Naive B cell (primary cell): Measurements from ENCODE around the gene ICA1. TPM values are rescaled to one million over a fixed set of nuclear protein-coding genes. Genes with fewer than 3 reads are reported as not detected.

Experiments used
- ATAC-seq, 2 donors: fragments of 150-1000 bp; cut with Tn5 transposase; 2 replicates each; pipeline ENCODE4 v1.10.0; 2021; ENCODE audit warnings: low read depth in 2 of 2, mild to moderate bottlenecking in 2 of 2, moderate library complexity in 2 of 2
- DNase-seq: peaks from one replicate; pipeline ENCODE4 v3.0.0; 2022
- H3K27ac Mint-ChIP-seq, 6 donors: one replicate each; pipeline ENCODE4 v1.8.0; 2020 to 2022; ENCODE audit warnings: mild to moderate bottlenecking in 6 of 6, mixed read lengths in 6 of 6, moderate library complexity in 5 of 6, inconsistent platforms in 2 of 6
- H3K27me3 Mint-ChIP-seq, 3 donors: one replicate each; pipeline ENCODE4 v1.8.0; 2021 to 2022; ENCODE audit warnings: mixed read lengths in 3 of 3, mild to moderate bottlenecking in 1 of 3
- H3K36me3 Mint-ChIP-seq, 2 donors: one replicate each; pipeline ENCODE4 v1.8.0; 2020 to 2022; ENCODE audit warnings: mixed read lengths in 2 of 2, inconsistent platforms in 1 of 2, mild to moderate bottlenecking in 1 of 2
- H3K4me1 Mint-ChIP-seq, 3 donors: one replicate each; pipeline ENCODE4 v1.8.0; 2020 to 2022; ENCODE audit warnings: mixed read lengths in 3 of 3, inconsistent platforms in 1 of 3, mild to moderate bottlenecking in 1 of 3, moderate library complexity in 1 of 3
- H3K4me3 Mint-ChIP-seq, 8 donors: one replicate each; pipeline ENCODE4 v1.8.0; 2020 to 2022; ENCODE audit warnings: mild to moderate bottlenecking in 8 of 8, mixed read lengths in 8 of 8, moderate library complexity in 8 of 8, inconsistent platforms in 2 of 8
- H3K9me3 Mint-ChIP-seq, 7 donors: one replicate each; pipeline ENCODE4 v1.8.0; 2020 to 2022; ENCODE audit warnings: mixed read lengths in 7 of 7, mild to moderate bottlenecking in 5 of 7, inconsistent platforms in 2 of 7, moderate library complexity in 1 of 7
- polyA plus RNA-seq, 6 donors: library from polyadenylated mRNA; unstranded; fragments of 300-500 nt; fragmentation: Illumina TruSeq; gene quantifications; one replicate each; pipeline ENCODE4 v1.2.3, GENCODE V29; 2021; ENCODE audit warnings: low read depth in 6 of 6

ICA1 gene
- polyA plus RNA-seq, 6 donors from 2014 or later = 0.13 to 0.22 (median 0.19) TPM; not detected in 2

- ATAC-seq = no peak
- H3K4me1 Mint-ChIP-seq = no peaks in the 10 kb centered on the region
- no peaks in the 10 kb centered on the region for H3K27me3 Mint-ChIP-seq
- peak overlapping the region in 1 of 6 donors; percentile 15 for H3K27ac Mint-ChIP-seq
- no peak for DNase-seq
- no peaks in the 10 kb centered on the region for H3K9me3 Mint-ChIP-seq
- H3K36me3 Mint-ChIP-seq = no peaks in the 10 kb centered on the region
- no peak overlapping the region for H3K4me3 Mint-ChIP-seq
Observed at GRCh38 chr7:8213381-8213780, 48.6 kb downstream of the ICA1 start.

GRCh38 chr7:8212638-8213037 is 49.3 kb downstream of the ICA1 start:
- no peaks in the 10 kb centered on the region for H3K36me3 Mint-ChIP-seq
- DNase-seq = no peak
- no peak overlapping the region for H3K4me3 Mint-ChIP-seq
- no peak for ATAC-seq
- no peaks in the 10 kb centered on the region for H3K27me3 Mint-ChIP-seq
- no peaks in the 10 kb centered on the region for H3K9me3 Mint-ChIP-seq
- H3K4me1 Mint-ChIP-seq = no peaks in the 10 kb centered on the region
- no peak overlapping the region for H3K27ac Mint-ChIP-seq

DNA sequence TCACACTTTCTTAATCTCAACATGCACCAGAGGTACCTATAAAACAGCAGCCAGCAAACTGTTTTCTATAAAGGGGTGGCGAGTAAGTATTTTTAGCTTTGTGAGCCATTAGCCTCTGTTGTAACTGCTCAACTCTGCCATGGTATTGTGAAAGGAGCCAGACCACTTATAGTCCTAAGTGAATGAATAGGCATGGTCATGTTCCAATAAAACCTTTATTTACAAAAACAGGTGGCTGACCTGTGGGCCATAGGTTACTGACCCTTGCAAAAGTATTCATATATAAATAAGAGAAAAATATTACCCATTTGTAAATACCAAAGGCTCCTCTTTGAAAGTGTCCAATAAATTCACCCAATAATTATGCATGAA is 50.3 kb downstream of the ICA1 start:
- no peak for DNase-seq
- no peak for ATAC-seq
- H3K27me3 Mint-ChIP-seq = peaks cover 0 to under 1% (median 0%) of the 10 kb centered on the region in 3 donors
- no peaks in the 10 kb centered on the region for H3K4me1 Mint-ChIP-seq
- H3K36me3 Mint-ChIP-seq = no peaks in the 10 kb centered on the region
- H3K9me3 Mint-ChIP-seq = no peaks in the 10 kb centered on the region
- H3K27ac Mint-ChIP-seq = no peak overlapping the region
- H3K4me3 Mint-ChIP-seq = no peak overlapping the region

- DNase-seq = no peak
- Mint-ChIP-seq H3K4me3 (no peak overlapping the region), H3K36me3 (no peaks in the 10 kb centered on the region), H3K9me3 (no peaks in the 10 kb centered on the region), H3K27ac (no peak overlapping the region), H3K27me3 (peaks cover 0 to 6% (median 0%) of the 10 kb centered on the region in 3 donors), H3K4me1 (no peaks in the 10 kb centered on the region)
- ATAC-seq = no peak
Observed at GRCh38 chr7:8210845-8211724, 50.9 kb downstream of the ICA1 start.

GRCh38 chr7:8209353-8209752 is 52.6 kb downstream of the ICA1 start:
- Mint-ChIP-seq H3K9me3 (no peaks in the 10 kb centered on the region), H3K4me3 (no peak overlapping the region), H3K27ac (no peak overlapping the region), H3K4me1 (no peaks in the 10 kb centered on the region), H3K27me3 (peaks cover 0 to 10% (median 0%) of the 10 kb centered on the region in 3 donors), H3K36me3 (no peaks in the 10 kb centered on the region)
- no peak for DNase-seq
- ATAC-seq = no peak

DNA sequence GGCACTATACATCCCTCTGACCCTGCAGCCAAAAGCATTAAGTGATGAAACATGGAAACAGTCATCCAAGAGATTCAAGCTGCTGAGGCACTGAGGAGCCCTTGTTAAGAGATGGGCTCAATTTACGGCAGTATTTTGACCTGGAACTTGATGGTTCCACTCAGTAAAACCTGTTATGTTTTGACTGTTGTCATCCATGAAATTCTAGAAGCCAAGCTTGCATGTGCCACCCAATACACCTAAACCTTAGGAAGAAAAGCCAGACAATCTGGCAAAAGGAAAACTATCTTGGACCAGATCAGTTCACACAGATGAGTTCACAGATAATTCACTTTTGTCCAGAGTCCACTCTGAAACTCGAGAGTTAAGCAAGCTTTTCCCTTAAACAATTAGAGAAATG is 53.2 kb downstream of the ICA1 start:
- Mint-ChIP-seq H3K27me3 (peaks cover 0 to 10% (median 0%) of the 10 kb centered on the region in 3 donors), H3K27ac (no peak overlapping the region), H3K4me3 (no peak overlapping the region), H3K36me3 (no peaks in the 10 kb centered on the region), H3K9me3 (no peaks in the 10 kb centered on the region), H3K4me1 (no peaks in the 10 kb centered on the region)
- ATAC-seq = no peak
- DNase-seq = no peak

DNA sequence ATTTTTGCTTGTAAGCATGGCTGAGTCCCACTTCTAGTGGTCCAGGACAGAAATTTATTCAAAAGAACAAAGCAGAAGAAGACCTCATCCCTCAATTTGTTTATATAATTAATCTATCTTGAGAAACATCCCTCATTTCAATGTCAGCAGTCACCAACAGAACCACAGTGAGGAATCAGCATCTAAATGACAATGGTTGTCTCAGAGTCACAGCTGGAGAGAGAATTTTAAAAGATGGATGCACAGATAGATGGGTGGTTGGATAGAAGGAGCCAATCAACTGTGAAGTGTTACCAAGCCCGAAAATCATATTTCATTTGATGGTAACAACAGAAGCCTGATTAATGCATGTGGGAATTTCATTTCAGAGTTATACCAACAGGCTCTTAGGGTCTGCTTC is 55.0 kb downstream of the ICA1 start:
- Mint-ChIP-seq H3K9me3 (no peaks in the 10 kb centered on the region), H3K27ac (no peak overlapping the region), H3K27me3 (peaks cover 0 to 10% (median 0%) of the 10 kb centered on the region in 3 donors), H3K4me3 (no peak overlapping the region), H3K36me3 (no peaks in the 10 kb centered on the region), H3K4me1 (no peaks in the 10 kb centered on the region)
- DNase-seq (no peak), ATAC-seq (no peak)

DNA sequence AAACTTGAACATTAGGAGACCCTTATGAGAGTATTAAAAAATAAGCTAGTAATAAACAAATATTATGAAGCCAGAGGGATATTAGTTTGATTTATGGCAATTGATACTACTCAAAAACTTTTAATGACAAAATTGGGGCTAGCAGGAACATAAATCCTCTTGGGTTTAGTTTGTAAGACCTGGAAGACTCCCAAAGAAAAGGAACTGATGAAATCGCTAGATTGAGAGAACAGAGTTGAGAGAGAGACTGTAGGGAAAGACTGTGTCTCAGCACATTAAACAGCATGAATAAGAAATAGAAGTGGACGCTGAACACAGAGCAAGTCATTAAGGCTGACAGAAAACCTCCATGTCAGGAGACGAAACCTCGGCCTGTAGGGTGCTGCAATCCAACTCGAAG is 56.4 kb downstream of the ICA1 start:
- Mint-ChIP-seq H3K4me1 (no peaks in the 10 kb centered on the region), H3K4me3 (no peak overlapping the region), H3K36me3 (no peaks in the 10 kb centered on the region), H3K9me3 (no peaks in the 10 kb centered on the region), H3K27ac (no peak overlapping the region), H3K27me3 (peaks cover 0 to 10% (median 0%) of the 10 kb centered on the region in 3 donors)
- ATAC-seq (no peak), DNase-seq (no peak)

- DNase-seq = no peak
- peak overlapping the region in 1 of 6 donors; percentile 38 for H3K27ac Mint-ChIP-seq
- no peak for ATAC-seq
- no peaks in the 10 kb centered on the region for H3K36me3 Mint-ChIP-seq
- no peak overlapping the region for H3K4me3 Mint-ChIP-seq
- peaks cover 0 to 10% (median 0%) of the 10 kb centered on the region in 3 donors for H3K27me3 Mint-ChIP-seq
- no peaks in the 10 kb centered on the region for H3K9me3 Mint-ChIP-seq
- H3K4me1 Mint-ChIP-seq = no peaks in the 10 kb centered on the region
Observed at GRCh38 chr7:8205031-8205387, 57.0 kb downstream of the ICA1 start.

DNA sequence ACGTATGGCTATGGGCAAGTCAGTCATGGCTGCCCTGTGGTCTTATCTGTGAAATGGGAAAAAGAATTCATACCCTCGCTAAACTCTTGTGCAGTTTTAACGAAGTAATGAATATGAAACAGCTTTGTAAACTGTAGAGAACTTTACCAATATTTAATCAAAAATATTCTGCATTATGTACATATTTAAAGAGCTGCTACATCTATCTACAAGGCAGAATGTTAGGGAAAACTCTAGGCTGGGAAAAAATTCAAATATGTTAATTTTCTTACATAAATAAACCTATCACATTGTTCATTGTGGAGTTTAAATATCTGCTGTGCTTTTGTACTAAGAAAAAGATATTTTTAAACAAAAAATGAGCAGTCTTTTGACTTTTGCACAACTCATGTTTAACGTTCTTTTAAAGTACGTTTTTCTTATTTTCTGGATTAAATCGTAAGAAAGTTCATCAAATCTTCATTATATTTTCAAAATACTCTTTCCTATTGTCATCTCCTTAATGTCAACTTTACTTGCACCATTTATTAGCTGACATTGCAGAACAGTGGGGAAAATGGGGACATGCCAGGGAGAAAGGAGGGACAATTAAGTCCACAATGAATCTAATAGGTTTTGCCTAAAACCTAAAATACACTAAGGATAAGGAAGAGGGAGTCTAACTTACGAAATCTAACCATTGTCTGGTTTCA is 57.5 kb downstream of the ICA1 start:
- peak overlapping the region in 1 of 6 donors; percentile 38 for H3K27ac Mint-ChIP-seq
- DNase-seq (no peak), ATAC-seq (no peak)
- H3K4me3 Mint-ChIP-seq = no peak overlapping the region
- no peaks in the 10 kb centered on the region for H3K36me3 Mint-ChIP-seq
- no peaks in the 10 kb centered on the region for H3K4me1 Mint-ChIP-seq
- H3K9me3 Mint-ChIP-seq = no peaks in the 10 kb centered on the region
- H3K27me3 Mint-ChIP-seq = peaks cover 0 to 10% (median 0%) of the 10 kb centered on the region in 3 donors

GRCh38 chr7:8201846-8202441 is 60.0 kb downstream of the ICA1 start:
- ATAC-seq (no peak), DNase-seq (no peak)
- Mint-ChIP-seq H3K27me3 (peaks cover 0 to 10% (median 0%) of the 10 kb centered on the region in 3 donors), H3K4me3 (no peak overlapping the region), H3K4me1 (no peaks in the 10 kb centered on the region), H3K27ac (no peak overlapping the region), H3K9me3 (no peaks in the 10 kb centered on the region), H3K36me3 (no peaks in the 10 kb centered on the region)

DNA sequence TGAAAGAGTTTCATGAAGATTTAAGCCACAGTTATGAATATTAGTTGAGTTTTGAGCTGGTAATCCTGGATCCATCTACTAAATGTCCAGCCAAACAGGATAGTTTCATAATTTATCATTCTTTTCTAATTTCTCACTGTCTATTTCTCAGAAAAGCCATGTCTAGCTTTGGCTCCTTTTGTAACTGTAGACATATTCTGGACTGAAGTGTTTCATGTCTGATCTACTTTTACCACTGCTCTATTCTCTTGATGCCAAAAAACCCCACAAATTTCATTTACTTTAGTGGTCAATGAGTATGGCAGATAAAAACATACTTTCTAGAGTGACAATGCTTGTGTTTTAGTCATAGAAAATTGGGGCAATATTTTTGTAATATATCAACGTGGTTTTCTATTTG is 61.2 kb downstream of the ICA1 start:
- Mint-ChIP-seq H3K36me3 (no peaks in the 10 kb centered on the region), H3K27me3 (peaks cover 0 to 4% (median 0%) of the 10 kb centered on the region in 3 donors), H3K27ac (no peak overlapping the region), H3K4me1 (no peaks in the 10 kb centered on the region), H3K4me3 (no peak overlapping the region), H3K9me3 (no peaks in the 10 kb centered on the region)
- ATAC-seq = no peak
- no peak for DNase-seq

DNA sequence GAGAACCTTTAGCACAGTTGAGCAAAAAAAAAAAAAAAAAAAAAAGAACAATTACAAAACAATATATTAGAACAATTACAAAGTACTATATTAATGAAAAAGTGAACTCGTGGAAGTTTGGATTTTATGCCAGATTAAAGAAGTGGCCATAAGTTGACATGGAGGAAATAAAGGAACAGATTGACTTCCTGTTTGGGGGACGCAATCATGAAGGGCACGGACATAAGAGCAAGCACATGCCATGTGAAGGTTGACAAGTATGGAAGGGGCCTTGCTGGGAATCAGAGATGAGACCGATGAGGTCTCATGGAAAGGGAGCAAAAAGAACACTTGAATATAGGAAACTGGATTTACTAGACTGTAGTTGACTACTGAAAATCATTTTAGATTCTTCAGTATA is 61.7 kb downstream of the ICA1 start:
- DNase-seq = no peak
- Mint-ChIP-seq H3K4me3 (no peak overlapping the region), H3K36me3 (no peaks in the 10 kb centered on the region), H3K4me1 (no peaks in the 10 kb centered on the region), H3K27ac (no peak overlapping the region), H3K27me3 (peaks cover 0 to 4% (median 0%) of the 10 kb centered on the region in 3 donors), H3K9me3 (no peaks in the 10 kb centered on the region)
- ATAC-seq = no peak
